GM19452 (cell line): ENCODE results near the gene PIN1.

ENCODE experiments used
- ATAC-seq: cut with Tn5 transposase; IDR thresholded peaks from one replicate; pipeline ENCODE4 v1.9.1; 2021; ENCODE audit not compliant: unreplicated experiment

PIN1 gene

GRCh38 chr19:9854282-9854846 lies 19.2 kb downstream of the PIN1 start:
- no peak for ATAC-seq

DNA sequence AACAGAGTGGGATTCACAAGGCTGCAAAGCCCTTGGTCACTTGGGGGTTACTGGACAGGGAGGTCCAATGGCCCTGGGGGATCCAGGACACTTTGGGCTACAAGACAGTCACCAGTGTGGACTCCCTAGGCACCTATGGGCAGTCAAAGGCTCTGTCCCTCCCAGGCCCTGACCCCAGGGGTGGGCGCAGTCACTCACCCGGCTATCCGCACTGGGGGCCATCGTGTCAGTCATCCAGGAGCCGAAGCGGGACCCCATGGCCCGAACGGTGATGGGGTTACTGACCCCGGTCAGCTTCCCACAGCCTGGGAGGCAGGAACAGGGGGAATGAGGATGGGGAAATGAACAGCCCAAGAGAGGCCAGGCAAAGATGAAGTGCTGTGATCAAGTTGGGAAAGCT lies 21.5 kb downstream of the PIN1 start:
- ATAC-seq = no peak

DNA sequence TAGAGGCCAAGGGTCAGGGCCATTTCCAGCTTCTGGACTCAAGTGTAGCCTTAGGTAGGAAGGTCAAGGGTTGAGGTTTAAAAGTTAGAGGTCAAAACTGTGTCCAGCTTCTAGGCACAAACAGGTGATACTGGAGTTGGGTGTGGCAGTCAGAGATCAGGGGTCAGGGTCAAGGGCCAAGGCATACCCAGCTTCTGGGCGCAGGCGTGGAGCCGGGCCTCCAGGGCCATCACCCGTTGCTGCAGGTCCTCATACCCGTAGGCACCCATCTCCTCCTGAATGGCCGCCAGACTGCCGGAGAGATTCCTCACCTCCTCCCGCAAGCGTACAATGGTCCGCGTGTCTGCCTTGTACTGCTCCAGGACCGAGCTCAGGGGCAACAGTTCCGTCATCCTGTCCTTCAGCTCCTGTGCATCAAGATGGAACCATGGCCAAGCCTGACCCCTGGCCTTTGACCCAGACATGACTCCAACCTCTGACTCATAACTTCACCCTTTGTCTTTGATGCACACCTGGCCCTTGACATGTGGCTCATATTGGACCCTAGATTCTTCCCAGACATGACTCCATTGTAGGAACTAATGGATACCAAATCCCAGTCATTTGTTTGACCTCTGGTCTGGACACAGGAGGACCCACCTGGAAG lies 22.1 kb downstream of the PIN1 start:
- no peak for ATAC-seq

DNA sequence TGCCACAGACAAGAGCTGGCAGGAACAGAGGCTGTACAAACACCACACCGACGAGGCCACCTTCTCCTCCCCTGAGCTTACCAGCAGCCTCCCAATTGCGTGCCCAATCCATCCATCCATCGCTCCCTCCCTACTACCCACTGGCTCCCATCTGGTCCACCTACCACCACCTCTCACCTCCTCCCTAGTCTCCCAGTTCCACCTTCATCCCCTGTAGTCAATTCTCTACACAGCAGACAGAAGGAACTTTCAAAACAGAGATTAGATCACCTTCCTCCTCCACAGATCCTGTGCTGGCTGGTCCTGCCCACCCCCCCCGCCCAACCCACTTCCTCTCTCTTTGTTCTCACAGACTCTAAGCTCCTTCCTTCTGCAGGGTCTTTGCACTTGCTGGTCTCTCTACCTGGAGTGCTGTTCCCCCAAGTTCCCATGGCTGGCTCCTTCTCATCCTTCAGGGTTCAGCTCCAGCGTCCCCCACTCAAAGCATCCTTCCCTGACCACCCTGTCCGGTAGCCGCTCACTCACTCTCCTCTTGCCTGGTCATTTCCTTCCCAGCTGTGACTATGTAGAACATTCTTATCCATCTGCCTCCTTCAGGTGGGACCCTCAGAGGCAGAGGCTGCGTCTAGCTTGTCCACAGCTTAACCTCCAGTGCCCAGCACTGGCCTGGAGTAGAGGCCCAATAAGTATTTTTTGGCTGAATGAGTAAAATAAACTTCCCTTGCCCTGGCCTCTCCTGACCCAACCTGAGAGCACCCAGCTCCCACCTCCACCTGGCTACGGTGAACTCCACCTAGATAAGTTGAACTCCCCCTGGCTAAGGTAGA lies 23.0 kb downstream of the PIN1 start:
- no peak for ATAC-seq

- ATAC-seq = no peak
Observed at GRCh38 chr19:9858766-9859165, 23.6 kb downstream of the PIN1 start.

DNA sequence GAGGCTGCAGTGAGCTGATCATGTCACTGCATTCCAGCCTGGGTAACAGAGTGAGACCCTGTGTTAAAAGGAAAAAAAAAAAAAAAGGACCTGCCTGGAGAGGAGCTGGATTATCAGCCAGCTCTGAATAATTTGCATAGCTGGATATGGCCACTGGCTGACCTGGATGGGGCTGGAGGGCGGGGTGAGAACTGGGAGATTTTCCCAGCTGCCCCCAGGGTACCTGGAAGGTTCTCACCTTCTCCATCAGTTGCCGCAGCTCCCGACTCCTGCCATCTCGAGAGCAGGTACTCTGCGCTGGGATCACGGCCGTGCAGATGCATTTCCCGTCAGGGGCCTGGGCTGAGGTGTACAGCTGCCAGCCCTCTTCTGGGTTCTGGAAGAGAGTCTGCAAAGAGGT lies 25.3 kb downstream of the PIN1 start:
- no peak for ATAC-seq

- no peak for ATAC-seq
Observed at GRCh38 chr19:9861503-9861902, 26.4 kb downstream of the PIN1 start.

GRCh38 chr19:9862938-9863337 lies 27.8 kb downstream of the PIN1 start:
- no peak for ATAC-seq

GRCh38 chr19:9863759-9864158 lies 28.6 kb downstream of the PIN1 start:
- ATAC-seq = no peak

DNA sequence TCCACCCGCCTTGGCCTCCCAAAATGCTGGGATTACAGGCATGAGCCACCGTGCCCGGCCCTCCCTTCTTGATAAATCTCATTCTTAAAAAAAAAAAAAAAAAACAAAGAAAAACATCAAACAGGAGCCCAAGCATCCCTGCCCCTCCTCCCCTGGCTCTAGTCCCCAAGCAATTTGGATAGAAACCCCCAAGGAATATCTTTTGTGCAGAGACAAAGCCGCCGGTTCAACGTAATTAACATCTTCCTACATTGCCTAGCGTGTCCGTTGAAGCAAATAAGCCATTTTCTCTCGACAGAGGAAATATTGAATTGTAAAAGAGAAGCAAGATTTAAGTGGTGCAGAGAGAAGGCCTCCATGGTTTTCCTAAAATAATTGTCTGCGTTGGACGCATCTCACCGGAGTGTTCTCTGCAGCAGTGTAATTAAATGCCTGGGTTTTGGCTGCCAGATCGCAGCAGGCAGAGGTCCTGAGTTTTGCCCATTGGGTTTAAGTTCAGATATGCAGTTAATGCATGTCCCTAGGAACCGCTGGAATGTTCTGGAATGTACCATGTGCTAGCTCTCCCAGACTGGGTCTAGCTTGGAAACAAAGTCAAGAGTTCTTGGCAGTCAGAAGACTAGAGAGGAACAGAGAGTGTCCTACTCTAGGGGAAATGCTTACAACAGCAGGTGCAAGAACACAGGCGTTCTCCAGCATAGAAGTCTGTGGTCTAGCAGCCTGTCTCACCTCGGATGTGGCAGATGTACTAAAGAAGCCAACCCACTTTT lies 30.8 kb downstream of the PIN1 start:
- ATAC-seq = no peak

- no peak for ATAC-seq
Observed at GRCh38 chr19:9868983-9869617, 34.0 kb downstream of the PIN1 start.

GRCh38 chr19:9871626-9872338 lies 36.7 kb downstream of the PIN1 start:
- no peak for ATAC-seq

GRCh38 chr19:9872618-9873242 lies 37.6 kb downstream of the PIN1 start:
- ATAC-seq = no peak

DNA sequence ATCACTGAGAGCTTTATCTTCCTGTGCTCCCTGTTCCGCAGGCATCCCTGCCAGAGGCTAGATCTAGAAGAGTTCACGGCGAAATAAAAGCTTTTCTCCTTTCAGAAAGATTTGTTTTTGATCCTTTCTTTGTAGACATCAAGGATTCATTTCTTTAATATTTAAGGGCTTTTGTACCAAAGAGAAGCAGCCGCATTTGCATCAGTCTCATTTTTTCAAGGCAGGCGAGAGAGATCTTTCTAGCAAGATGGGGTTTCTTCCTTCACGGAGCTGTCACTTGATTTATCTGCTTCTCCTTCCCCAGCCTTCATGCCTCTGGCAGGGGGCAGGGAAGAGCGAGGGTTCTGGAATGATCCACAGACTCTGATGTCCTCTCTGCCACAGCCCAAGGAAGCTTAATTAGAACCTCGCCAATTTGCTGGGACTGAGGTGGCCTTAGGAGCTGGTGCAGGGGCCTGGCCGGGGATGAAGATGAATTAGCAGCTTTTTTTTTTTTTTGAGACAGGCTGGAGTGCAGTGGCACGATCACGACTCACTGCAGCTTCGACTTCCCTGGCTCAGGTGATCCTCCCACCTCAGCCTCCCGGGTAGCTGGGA lies 40.0 kb downstream of the PIN1 start:
- no peak for ATAC-seq

GRCh38 chr19:9875796-9876195 lies 40.7 kb downstream of the PIN1 start:
- no peak for ATAC-seq

DNA sequence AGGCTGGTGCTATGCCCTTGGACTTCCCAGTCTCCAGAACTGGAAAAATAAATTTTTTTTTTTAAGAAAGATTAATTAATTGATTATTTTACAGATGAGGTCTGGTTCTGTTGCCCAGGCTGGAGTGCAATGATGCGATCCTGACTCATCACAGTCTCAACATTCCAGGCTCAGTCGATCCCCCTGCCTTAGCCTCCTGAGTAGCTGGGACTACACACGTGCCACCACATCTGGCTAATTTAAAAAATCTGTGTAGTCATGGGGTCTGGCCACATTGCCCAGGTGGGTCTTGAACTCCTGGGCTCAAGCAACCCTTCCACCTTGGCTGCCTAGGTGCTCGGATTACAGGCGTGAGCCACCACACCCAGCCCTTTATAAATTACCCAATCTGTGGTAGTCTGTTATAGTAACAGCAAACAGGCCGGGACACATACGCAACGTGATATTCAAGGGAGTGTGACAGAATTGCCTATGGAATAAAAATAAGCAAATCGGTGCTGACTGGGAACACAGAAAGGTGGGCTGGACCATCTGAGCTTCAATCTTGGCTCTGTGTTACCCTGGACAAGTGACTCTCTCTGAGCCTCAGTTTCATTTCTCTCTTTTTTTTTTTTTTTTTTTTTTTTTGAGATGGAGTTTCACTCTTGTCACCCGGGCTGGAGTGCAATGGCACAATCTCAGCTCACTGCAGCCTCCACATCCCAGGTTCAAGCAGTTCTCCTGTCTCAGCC lies 42.8 kb downstream of the PIN1 start:
- no peak for ATAC-seq

DNA sequence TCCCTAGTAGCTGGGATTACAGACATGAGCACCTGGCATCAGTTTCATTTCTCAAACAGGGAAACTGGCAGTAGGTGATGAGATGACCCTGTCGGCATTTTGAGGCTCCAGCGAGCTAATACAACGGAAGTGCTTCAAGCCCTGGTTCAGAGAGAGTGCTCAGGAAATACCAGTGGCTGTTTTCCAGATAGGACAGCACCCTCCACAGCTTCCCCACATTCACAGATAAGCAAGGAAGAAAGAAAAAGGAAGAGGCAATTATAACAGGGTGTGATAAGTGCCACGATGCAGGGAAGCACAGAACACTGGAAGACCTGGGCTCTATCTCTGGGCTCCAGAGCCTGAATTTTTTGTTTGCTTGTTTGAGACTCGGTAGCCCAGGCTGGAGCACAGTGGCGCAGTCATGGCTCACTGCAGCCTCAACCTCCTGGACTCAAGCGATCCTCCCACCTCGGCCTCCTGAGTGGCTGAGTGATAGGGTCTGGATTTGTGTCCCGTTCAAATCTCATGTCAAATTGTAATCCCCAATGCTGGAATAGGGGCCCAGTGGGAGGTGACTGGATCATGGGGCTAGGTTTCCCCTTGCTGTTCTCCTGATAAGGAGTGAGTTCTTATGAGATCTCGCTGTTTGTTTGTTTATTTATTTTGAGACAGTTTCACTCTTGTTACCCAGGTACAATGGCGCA lies 43.5 kb downstream of the PIN1 start:
- no peak for ATAC-seq

DNA sequence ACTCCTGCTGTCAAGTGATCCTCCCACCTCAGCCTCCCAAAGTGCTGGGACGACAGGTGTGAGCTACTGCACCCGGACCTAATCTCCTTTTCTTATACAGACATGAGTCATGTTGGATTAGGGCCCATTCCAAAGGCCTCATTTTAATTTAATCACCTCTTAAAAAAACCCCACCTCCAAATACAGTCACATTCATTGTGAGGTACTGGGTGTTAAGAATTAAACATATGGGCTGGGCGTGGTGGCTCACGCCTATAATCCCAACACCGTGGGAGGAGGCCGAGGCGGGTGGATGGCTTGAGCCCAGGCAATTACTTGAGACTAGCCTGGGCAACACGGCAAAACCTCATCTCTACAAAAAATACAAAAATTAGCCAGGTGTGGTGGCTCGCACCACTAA lies 46.6 kb downstream of the PIN1 start:
- no peak for ATAC-seq
